HEK293 (cell line): ENCODE data around the gene FTO.
A peak's percentile ranks its signal among the peaks of the same experiment; 100 is the strongest.

ENCODE experiments used
- CTCF ChIA-PET: fragments of 350-600 bp; formaldehyde crosslinking; extraction: SDS; loops from one replicate; lab custom pipeline; 2021; ENCODE audit warnings: antibody characterized with exemption; lab: Yijun Ruan, JAX
- POLR2A ChIA-PET: fragments of 300-600 bp; formaldehyde crosslinking; extraction: SDS; loops from one replicate; lab custom pipeline; 2020; ENCODE audit warnings: antibody characterized with exemption, inconsistent platforms; lab: Yijun Ruan, JAX
- H3K27ac ChIP-seq: fragments of 200-500 bp; sonication (Bioruptor generic); 2 replicates; pipeline ENCODE4 v1.5.1; 2014; ENCODE audit warnings: low read depth, low read length, control low read depth, inconsistent platforms; ENCODE audit errors: extremely low read depth
- H3K36me3 ChIP-seq, 2 experiments: fragments of 200-500 bp in 1 of 2; sonication (Bioruptor generic) in 1 of 2; 1 replicate in 1 of 2; 2 replicates in 1 of 2; pipeline ENCODE4 v1.5.1; 2014 to 2017; ENCODE audit warnings: inconsistent platforms in 2 of 2, low read length in 2 of 2; ENCODE audit not compliant: control insufficient read depth in 2 of 2, insufficient read depth in 1 of 2
- H3K4me1 ChIP-seq: fragments of 200-500 bp; sonication (Bioruptor generic); 2 replicates; pipeline ENCODE4 v1.5.1; 2014; ENCODE audit warnings: mild to moderate bottlenecking, low read length, inconsistent platforms; ENCODE audit not compliant: control insufficient read depth, insufficient read depth
- H3K4me3 ChIP-seq: 2 replicates; pipeline ENCODE4 v1.5.1; 2011; ENCODE audit warnings: low read depth, mild to moderate bottlenecking, control low read depth, low read length, moderate library complexity
- H3K9me3 ChIP-seq: fragments of 200-500 bp; sonication (Bioruptor generic); 2 replicates; pipeline ENCODE4 v1.5.1; 2014; ENCODE audit warnings: low read depth, low read length, inconsistent platforms; ENCODE audit not compliant: control insufficient read depth, insufficient read depth
- GLI2 ChIP-seq: fragments of 450-650 bp; formaldehyde crosslinking; IDR thresholded peaks from 2 replicates; pipeline ENCODE4; 2017; ENCODE audit warnings: missing biosample characterization, missing genetic modification characterization, low read depth, borderline replicate concordance
- KLF10 ChIP-seq: fragments of 450-650 bp; IDR thresholded peaks from 2 replicates; pipeline ENCODE4 v1.5.1; 2018; ENCODE audit warnings: missing biosample characterization, mild to moderate bottlenecking, missing genetic modification characterization
- MEIS1 ChIP-seq: sonication (generic); formaldehyde crosslinking; IDR thresholded peaks from 2 replicates; pipeline ENCODE4 v1.8.1; 2022; ENCODE audit warnings: missing genetic modification reagents, mild to moderate bottlenecking, borderline replicate concordance
- SCRT1 ChIP-seq: fragments of 450-650 bp; formaldehyde crosslinking; IDR thresholded peaks from 2 replicates; pipeline ENCODE4 v1.5.1; 2016; ENCODE audit warnings: missing biosample characterization, missing genetic modification characterization, borderline replicate concordance
- SCRT2 ChIP-seq: fragments of 450-650 bp; formaldehyde crosslinking; IDR thresholded peaks from 2 replicates; pipeline ENCODE4 v1.5.1; 2016; ENCODE audit warnings: missing biosample characterization, missing genetic modification characterization
- YY2 ChIP-seq: fragments of 450-650 bp; formaldehyde crosslinking; IDR thresholded peaks from 2 replicates; pipeline ENCODE4 v1.5.1; 2016; ENCODE audit warnings: missing biosample characterization, missing genetic modification characterization
- ZFP37 ChIP-seq: fragments of 450-650 bp; formaldehyde crosslinking; IDR thresholded peaks from 2 replicates; pipeline ENCODE4 v1.5.1; 2016; ENCODE audit warnings: missing biosample characterization, missing genetic modification characterization
- ZNF169 ChIP-seq: fragments of 450-650 bp; formaldehyde crosslinking; IDR thresholded peaks from 2 replicates; pipeline ENCODE4 v1.5.1; 2016; ENCODE audit warnings: missing biosample characterization, missing genetic modification characterization
- ZNF18 ChIP-seq: fragments of 450-650 bp; formaldehyde crosslinking; IDR thresholded peaks from 2 replicates; pipeline ENCODE4 v1.5.1; 2016; ENCODE audit warnings: missing biosample characterization, missing genetic modification characterization
- ZNF248 ChIP-seq: fragments of 450-650 bp; formaldehyde crosslinking; IDR thresholded peaks from 2 replicates; pipeline ENCODE4 v1.5.1; 2017; ENCODE audit warnings: missing biosample characterization, missing genetic modification characterization
- ZNF354C ChIP-seq: fragments of 450-650 bp; formaldehyde crosslinking; IDR thresholded peaks from 2 replicates; pipeline ENCODE4 v1.5.1; 2016; ENCODE audit warnings: missing biosample characterization, missing genetic modification characterization, low read depth, borderline replicate concordance
- ZNF362 ChIP-seq: fragments of 450-650 bp; formaldehyde crosslinking; IDR thresholded peaks from 2 replicates; pipeline ENCODE4 v1.5.1; 2016; ENCODE audit warnings: missing biosample characterization, missing genetic modification characterization
- ZNF423 ChIP-seq: fragments of 450-650 bp; formaldehyde crosslinking; IDR thresholded peaks from 2 replicates; pipeline ENCODE4 v1.5.1; 2016; ENCODE audit warnings: missing biosample characterization, missing genetic modification characterization
- ZNF510 ChIP-seq: fragments of 450-650 bp; formaldehyde crosslinking; IDR thresholded peaks from 2 replicates; pipeline ENCODE4 v1.5.1; 2018; ENCODE audit warnings: mild to moderate bottlenecking, missing genetic modification characterization, missing biosample characterization; ENCODE audit not compliant: insufficient replicate concordance
- ZNF544 ChIP-seq: fragments of 450-650 bp; formaldehyde crosslinking; IDR thresholded peaks from 2 replicates; pipeline ENCODE4 v1.5.0; 2017; ENCODE audit warnings: missing biosample characterization, missing genetic modification characterization
- ZNF645 ChIP-seq: fragments of 450-650 bp; formaldehyde crosslinking; IDR thresholded peaks from 2 replicates; pipeline ENCODE4; 2016; ENCODE audit warnings: missing biosample characterization, missing genetic modification characterization
- ZNF654 ChIP-seq: fragments of 450-650 bp; formaldehyde crosslinking; IDR thresholded peaks from 2 replicates; pipeline ENCODE4 v1.5.1; 2016; ENCODE audit warnings: low read depth, missing biosample characterization, missing genetic modification characterization
- ZNF670 ChIP-seq: fragments of 450-650 bp; formaldehyde crosslinking; IDR thresholded peaks from 2 replicates; pipeline ENCODE4 v1.5.1; 2016; ENCODE audit warnings: missing biosample characterization, missing genetic modification characterization, low read depth
- ZNF707 ChIP-seq: fragments of 450-650 bp; formaldehyde crosslinking; IDR thresholded peaks from 2 replicates; pipeline ENCODE4 v1.5.1; 2016; ENCODE audit warnings: missing biosample characterization, missing genetic modification characterization
- ZNF768 ChIP-seq: fragments of 450-650 bp; formaldehyde crosslinking; IDR thresholded peaks from 2 replicates; pipeline ENCODE4 v1.5.1; 2018; ENCODE audit warnings: missing biosample characterization, mild to moderate bottlenecking, missing genetic modification characterization
- ZXDB ChIP-seq: fragments of 450-650 bp; formaldehyde crosslinking; IDR thresholded peaks from 2 replicates; pipeline ENCODE4 v1.5.1; 2016; ENCODE audit warnings: missing biosample characterization, missing genetic modification characterization
- TF ChIP-seq, protein P1 (sequence below): fragments of 450-650 bp; formaldehyde crosslinking; IDR thresholded peaks from 2 replicates; pipeline ENCODE4 v1.5.1; 2016; ENCODE audit warnings: missing biosample characterization, missing genetic modification characterization

The FTO gene

GRCh38 chr16:53953336-53953735 lies 249.4 kb downstream of the FTO start (continued):
- TF ChIP-seq, protein P1, sequence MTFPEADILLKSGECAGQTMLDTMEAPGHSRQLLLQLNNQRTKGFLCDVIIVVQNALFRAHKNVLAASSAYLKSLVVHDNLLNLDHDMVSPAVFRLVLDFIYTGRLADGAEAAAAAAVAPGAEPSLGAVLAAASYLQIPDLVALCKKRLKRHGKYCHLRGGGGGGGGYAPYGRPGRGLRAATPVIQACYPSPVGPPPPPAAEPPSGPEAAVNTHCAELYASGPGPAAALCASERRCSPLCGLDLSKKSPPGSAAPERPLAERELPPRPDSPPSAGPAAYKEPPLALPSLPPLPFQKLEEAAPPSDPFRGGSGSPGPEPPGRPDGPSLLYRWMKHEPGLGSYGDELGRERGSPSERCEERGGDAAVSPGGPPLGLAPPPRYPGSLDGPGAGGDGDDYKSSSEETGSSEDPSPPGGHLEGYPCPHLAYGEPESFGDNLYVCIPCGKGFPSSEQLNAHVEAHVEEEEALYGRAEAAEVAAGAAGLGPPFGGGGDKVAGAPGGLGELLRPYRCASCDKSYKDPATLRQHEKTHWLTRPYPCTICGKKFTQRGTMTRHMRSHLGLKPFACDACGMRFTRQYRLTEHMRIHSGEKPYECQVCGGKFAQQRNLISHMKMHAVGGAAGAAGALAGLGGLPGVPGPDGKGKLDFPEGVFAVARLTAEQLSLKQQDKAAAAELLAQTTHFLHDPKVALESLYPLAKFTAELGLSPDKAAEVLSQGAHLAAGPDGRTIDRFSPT (tag by site-specific recombination): no peak
- TF ChIP-seq ZNF423 (no peak), ZNF707 (tag by site-specific recombination) (no peak), ZNF544 (tag by site-specific recombination) (no peak), ZNF768 (tag by site-specific recombination) (no peak)

- H3K4me1 ChIP-seq: no peaks in the 10 kb centered on the region
- no peak overlapping the region for H3K4me3 ChIP-seq
- TF ChIP-seq SCRT2 (tag by site-specific recombination): peak; percentile 73
- no peak for TF ChIP-seq MEIS1 (CRISPR knock-in tag)
- peak; percentile 70; the same call in 1 of the 2 replicates for TF ChIP-seq SCRT1 (tag by site-specific recombination)
- 0 out of 2 replicates have a peak, but pooled peaks have one; percentile 33 for TF ChIP-seq ZNF18
- TF ChIP-seq ZNF670 (tag by site-specific recombination): no peak
- no peak for TF ChIP-seq KLF10 (tag by site-specific recombination)
- H3K27ac ChIP-seq: no peak overlapping the region
- ChIA-PET POLR2A (no interaction called here), CTCF (interaction anchor here (0.7 to 1.4 kb wide), 2 partner anchors 10 to 1349 kb away, joined by 3 to 5 read pairs; no protein-coding TSS in a partner anchor)
- no peaks in the 10 kb centered on the region for H3K9me3 ChIP-seq
- H3K36me3 ChIP-seq: no peaks in the 10 kb centered on the region
Observed at GRCh38 chr16:53955221-53955875, 251.4 kb downstream of the FTO start.

GRCh38 chr16:53958341-53958880 lies 254.5 kb downstream of the FTO start:
- no peaks in the 10 kb centered on the region for H3K9me3 ChIP-seq
- POLR2A ChIA-PET: no interaction called here
- TF ChIP-seq ZNF18 (no peak), YY2 (no peak), ZNF362 (tag by site-specific recombination) (no peak), ZFP37 (no peak), ZXDB (no peak), ZNF248 (tag by site-specific recombination) (no peak), ZNF169 (tag by site-specific recombination) (no peak), ZNF654 (tag by site-specific recombination) (no peak), ZNF645 (tag by site-specific recombination) (no peak), SCRT1 (tag by site-specific recombination) (no peak), GLI2 (tag by site-specific recombination) (no peak), ZNF510 (tag by site-specific recombination) (no peak), ZNF354C (tag by site-specific recombination) (no peak)

More at GRCh38 chr16:53958341-53958880, 254.5 kb downstream of the FTO start:
- CTCF ChIA-PET: interaction anchor here (0.6 kb wide), 1 partner anchor 36 kb away, joined by 3 read pairs; no protein-coding TSS in a partner anchor
- Histone ChIP-seq H3K36me3 (no peaks in the 10 kb centered on the region), H3K4me3 (no peak overlapping the region), H3K27ac (no peak overlapping the region), H3K4me1 (peaks cover 5% of the 10 kb centered on the region; the same call in 1 of the 2 replicates)
